BLaER1 (cell line): ENCODE results near the gene WNK1.
"Not testable (repeated sequence)": the region's sequence is repeated elsewhere in the genome, so short reads cannot be mapped to it uniquely, and the experiment has no call there.

Experiments used
- H3K27ac ChIP-seq: shearing (Covaris generic); formaldehyde crosslinking; 2 replicates; pipeline ENCODE4 v1.8.1; 2022
- H3K27me3 ChIP-seq: shearing (Covaris generic); formaldehyde crosslinking; 2 replicates; pipeline ENCODE4 v1.8.1; 2022
- H3K36me3 ChIP-seq: shearing (Covaris generic); formaldehyde crosslinking; 2 replicates; pipeline ENCODE4 v1.8.1; 2022
- H3K4me1 ChIP-seq: shearing (Covaris generic); formaldehyde crosslinking; 2 replicates; pipeline ENCODE4 v1.8.1; 2022
- H3K4me2 ChIP-seq: shearing (Covaris generic); formaldehyde crosslinking; 2 replicates; pipeline ENCODE4 v1.8.1; 2022
- H3K4me3 ChIP-seq: shearing (Covaris generic); formaldehyde crosslinking; 2 replicates; pipeline ENCODE4 v1.8.1; 2022
- H3K9ac ChIP-seq: shearing (Covaris generic); formaldehyde crosslinking; 2 replicates; pipeline ENCODE4 v1.8.1; 2022
- H3K9me3 ChIP-seq: shearing (Covaris generic); formaldehyde crosslinking; 2 replicates; pipeline ENCODE4 v1.8.1; 2022
- H4K20me1 ChIP-seq: shearing (Covaris generic); formaldehyde crosslinking; 2 replicates; pipeline ENCODE4 v1.8.1; 2022
- Cebpa-rat ChIP-seq: shearing (Covaris generic); IDR thresholded peaks from 2 replicates; pipeline ENCODE4 v1.8.1; 2022

The WNK1 gene

DNA sequence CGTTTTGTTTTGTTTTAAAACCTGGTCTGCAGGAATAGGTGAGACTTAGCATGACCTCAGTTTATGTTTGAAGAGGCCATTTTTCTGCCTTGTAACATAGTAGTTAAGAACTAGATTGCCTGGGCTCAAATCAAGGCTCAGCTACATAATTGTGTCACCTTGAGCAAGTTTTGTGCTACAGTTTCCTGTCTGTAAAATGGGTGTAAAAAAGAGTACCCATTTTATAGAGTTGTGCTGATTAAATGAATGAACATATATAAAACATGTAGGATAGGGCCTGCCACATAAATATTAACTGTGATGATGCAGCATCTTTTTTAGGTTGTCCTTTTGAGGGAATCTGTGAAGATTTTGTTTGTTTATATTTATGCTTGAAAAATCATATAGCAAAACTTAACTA, 7.2 kb downstream of the WNK1 start:
- Histone ChIP-seq H3K27me3 (no peaks in the 10 kb centered on the region), H3K36me3 (peaks cover 34% of the 10 kb centered on the region), H3K4me2 (no peak overlapping the region), H3K4me3 (no peak overlapping the region), H4K20me1 (peaks cover 99% of the 10 kb centered on the region), H3K9ac (no peak overlapping the region), H3K9me3 (no peaks in the 10 kb centered on the region), H3K4me1 (peaks cover 39% of the 10 kb centered on the region), H3K27ac (no peak overlapping the region)
- no peak for TF ChIP-seq Cebpa-rat

DNA sequence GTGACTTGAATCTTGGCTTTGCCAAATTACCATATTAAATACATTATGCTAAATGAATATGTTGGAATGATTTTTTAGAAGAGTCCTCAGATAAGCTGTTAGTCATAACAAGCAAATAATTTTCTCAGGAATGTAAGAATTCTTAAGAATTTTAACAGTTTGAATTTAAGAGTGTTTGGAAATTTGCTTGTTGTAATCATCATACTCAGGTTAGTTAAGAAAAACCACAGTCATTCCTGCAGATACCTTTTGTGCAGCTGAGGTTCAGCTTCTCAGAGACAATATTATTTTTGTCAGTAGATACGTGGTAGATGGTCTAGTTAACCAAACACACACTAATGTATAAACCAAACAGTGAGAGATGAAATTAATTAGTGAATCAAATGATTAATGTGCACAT, 8.9 kb downstream of the WNK1 start:
- Histone ChIP-seq H4K20me1 (peaks cover 99% of the 10 kb centered on the region), H3K4me3 (no peak overlapping the region), H3K36me3 (peaks cover 43% of the 10 kb centered on the region), H3K4me1 (peaks cover 30% of the 10 kb centered on the region), H3K27ac (no peak overlapping the region), H3K27me3 (no peaks in the 10 kb centered on the region), H3K9me3 (no peaks in the 10 kb centered on the region), H3K4me2 (no peak overlapping the region), H3K9ac (no peak overlapping the region)
- no peak for TF ChIP-seq Cebpa-rat

DNA sequence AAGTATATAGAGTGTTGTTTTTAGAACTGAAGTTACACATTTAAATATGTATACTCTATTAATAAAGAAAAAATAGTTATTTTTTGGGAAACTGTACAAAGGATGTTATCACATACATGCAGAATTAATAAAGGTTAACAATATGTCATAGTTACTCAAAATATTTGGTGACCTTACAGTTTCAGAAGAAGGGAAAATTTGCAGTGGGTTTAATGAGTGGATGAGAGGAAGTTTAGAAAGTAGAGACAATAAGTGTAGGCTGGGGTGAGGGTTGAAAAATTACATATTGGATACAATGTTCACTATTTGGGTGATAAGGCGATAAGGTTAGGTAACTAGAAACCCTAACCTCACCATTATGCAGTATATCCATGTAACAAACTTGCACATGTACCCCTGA, 13.5 kb downstream of the WNK1 start:
- H3K27ac ChIP-seq, result no peak overlapping the region
- no peaks in the 10 kb centered on the region for H3K27me3 ChIP-seq
- H3K9ac ChIP-seq, result no peak overlapping the region
- peaks cover 65% of the 10 kb centered on the region for H3K36me3 ChIP-seq
- H3K9me3 ChIP-seq, result no peaks in the 10 kb centered on the region
- H4K20me1 ChIP-seq, result peaks cover 99% of the 10 kb centered on the region
- H3K4me3 ChIP-seq, result no peak overlapping the region
- H3K4me1 ChIP-seq, result no peaks in the 10 kb centered on the region; the same call in 1 of the 2 replicates
- no peak for TF ChIP-seq Cebpa-rat
- no peak overlapping the region for H3K4me2 ChIP-seq

DNA sequence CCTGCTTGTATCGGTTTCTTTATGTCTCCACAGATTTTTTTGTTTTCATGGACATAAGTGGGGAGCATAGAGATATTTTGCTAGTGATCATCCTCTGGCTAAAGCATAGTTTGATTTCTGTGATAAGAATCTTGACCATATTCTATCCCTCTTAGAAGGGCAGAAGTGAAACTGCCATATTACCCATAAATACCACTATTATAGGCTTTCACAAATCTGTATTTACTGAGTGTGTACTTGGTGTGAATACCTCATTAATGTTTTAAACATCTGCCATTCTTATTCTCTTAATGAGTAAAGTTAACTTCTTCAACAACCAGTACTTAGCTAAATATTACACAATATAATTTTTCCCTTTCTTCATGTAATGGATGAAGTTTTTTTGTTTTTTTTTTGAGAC, 16.1 kb downstream of the WNK1 start:
- no peak for TF ChIP-seq Cebpa-rat

DNA sequence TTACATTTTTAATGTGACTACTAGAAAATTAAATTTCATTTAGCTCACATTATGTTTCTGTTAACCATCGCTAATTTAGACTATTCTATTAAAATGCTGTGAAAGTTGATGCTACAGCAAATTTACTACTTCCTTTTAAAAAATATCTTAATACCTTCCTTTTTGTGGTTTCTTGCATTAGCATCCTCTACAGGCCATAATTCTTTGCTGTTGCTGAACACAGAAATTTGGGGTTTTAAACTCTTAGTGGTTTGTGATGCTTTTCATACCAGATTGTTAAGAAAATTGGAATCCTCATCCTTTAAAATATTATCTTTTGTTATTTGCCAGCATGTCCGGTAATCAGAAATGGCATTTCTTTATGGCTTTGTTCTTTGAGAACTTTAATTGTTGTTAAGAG, 18.1 kb downstream of the WNK1 start:
- peaks cover 38% of the 10 kb centered on the region; the same call in 1 of the 2 replicates for H3K36me3 ChIP-seq
- H3K27ac ChIP-seq, result no peak overlapping the region
- H4K20me1 ChIP-seq, result peaks cover 100% of the 10 kb centered on the region
- H3K9me3 ChIP-seq, result no peaks in the 10 kb centered on the region
- H3K4me2 ChIP-seq, result no peak overlapping the region
- no peak overlapping the region for H3K9ac ChIP-seq
- H3K4me1 ChIP-seq, result peaks cover 7% of the 10 kb centered on the region; the same call in 1 of the 2 replicates
- no peaks in the 10 kb centered on the region for H3K27me3 ChIP-seq
- TF ChIP-seq Cebpa-rat, result no peak
- H3K4me3 ChIP-seq, result no peak overlapping the region

More for the DNA sequence above, 16.1 kb downstream of the WNK1 start:
- Histone ChIP-seq H3K27me3 (no peaks in the 10 kb centered on the region), H4K20me1 (peaks cover 99% of the 10 kb centered on the region), H3K9ac (no peak overlapping the region), H3K4me2 (no peak overlapping the region), H3K9me3 (no peaks in the 10 kb centered on the region), H3K27ac (no peak overlapping the region), H3K4me3 (no peak overlapping the region), H3K4me1 (no peaks in the 10 kb centered on the region), H3K36me3 (peaks cover 51% of the 10 kb centered on the region)

DNA sequence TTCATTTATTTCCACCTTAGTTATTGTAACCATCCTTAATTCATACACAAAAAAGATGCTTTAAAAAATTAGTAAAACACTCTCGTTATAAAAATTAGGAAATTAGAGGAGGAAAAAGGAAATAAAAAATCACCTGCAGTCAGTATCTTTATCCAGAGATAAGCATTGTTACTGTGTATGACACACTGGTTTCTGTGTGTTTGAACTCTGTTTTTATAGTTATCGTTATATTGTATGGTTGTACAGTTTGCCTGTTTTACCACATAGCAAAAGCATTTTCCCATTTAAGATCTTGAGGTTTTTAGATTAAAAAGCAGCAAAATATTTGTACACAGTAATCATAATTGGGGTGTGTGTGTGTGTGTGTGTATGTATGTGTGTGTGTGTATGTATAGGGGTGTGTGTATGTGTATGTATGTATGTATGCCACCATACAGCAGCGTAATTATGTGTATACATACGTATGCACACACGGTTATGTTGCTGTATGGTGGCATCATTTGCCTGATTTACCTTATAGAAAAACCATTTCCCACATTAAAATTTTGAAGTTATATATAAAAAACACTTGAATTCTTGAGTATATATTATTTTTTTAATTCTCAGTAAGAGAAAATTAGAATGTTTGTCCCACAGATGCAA, 19.8 kb downstream of the WNK1 start:
- no peak overlapping the region for H3K27ac ChIP-seq
- peaks cover 37% of the 10 kb centered on the region; the same call in 1 of the 2 replicates for H3K36me3 ChIP-seq
- H3K27me3 ChIP-seq, result no peaks in the 10 kb centered on the region
- H3K9me3 ChIP-seq, result no peaks in the 10 kb centered on the region
- H4K20me1 ChIP-seq, result peaks cover 100% of the 10 kb centered on the region
- H3K4me3 ChIP-seq, result no peak overlapping the region
- H3K9ac ChIP-seq, result no peak overlapping the region
- no peak for TF ChIP-seq Cebpa-rat
- H3K4me2 ChIP-seq, result no peak overlapping the region
- H3K4me1 ChIP-seq, result peaks cover 7% of the 10 kb centered on the region; the same call in 1 of the 2 replicates

DNA sequence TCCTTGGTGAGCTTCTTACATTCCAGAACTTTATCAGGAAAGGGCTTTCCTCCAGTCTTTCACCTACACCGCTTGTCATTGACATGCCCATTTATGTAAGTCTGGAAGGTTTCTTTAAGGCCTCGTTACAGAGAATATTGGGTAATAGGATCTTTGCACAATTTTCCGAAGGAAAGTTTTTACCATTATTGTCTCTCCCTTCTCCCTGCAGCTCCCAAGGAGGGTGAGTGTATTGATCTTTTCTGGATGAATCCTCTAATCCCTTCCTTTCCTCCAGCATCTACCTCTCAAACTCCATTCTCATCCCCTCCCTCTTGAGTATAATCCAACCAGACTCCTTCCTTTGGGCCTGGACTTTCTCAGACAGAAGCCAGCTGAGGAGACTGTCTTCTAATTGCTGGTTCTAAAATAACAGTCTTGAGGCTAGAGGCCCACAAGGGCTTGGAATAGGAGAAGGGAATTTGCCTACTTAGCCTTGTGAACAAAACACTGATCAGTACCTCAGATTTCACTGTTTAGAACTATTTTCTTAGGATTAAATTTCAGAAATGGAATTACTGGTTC, 21.8 kb downstream of the WNK1 start:
- Histone ChIP-seq H3K4me1 (peaks cover 7% of the 10 kb centered on the region; the same call in 1 of the 2 replicates), H4K20me1 (peaks cover 100% of the 10 kb centered on the region), H3K4me3 (no peak overlapping the region), H3K9me3 (no peaks in the 10 kb centered on the region), H3K4me2 (no peak overlapping the region), H3K27me3 (no peaks in the 10 kb centered on the region), H3K9ac (no peak overlapping the region), H3K36me3 (peaks cover 18% of the 10 kb centered on the region; the same call in 1 of the 2 replicates), H3K27ac (no peak overlapping the region)
- TF ChIP-seq Cebpa-rat, result no peak

DNA sequence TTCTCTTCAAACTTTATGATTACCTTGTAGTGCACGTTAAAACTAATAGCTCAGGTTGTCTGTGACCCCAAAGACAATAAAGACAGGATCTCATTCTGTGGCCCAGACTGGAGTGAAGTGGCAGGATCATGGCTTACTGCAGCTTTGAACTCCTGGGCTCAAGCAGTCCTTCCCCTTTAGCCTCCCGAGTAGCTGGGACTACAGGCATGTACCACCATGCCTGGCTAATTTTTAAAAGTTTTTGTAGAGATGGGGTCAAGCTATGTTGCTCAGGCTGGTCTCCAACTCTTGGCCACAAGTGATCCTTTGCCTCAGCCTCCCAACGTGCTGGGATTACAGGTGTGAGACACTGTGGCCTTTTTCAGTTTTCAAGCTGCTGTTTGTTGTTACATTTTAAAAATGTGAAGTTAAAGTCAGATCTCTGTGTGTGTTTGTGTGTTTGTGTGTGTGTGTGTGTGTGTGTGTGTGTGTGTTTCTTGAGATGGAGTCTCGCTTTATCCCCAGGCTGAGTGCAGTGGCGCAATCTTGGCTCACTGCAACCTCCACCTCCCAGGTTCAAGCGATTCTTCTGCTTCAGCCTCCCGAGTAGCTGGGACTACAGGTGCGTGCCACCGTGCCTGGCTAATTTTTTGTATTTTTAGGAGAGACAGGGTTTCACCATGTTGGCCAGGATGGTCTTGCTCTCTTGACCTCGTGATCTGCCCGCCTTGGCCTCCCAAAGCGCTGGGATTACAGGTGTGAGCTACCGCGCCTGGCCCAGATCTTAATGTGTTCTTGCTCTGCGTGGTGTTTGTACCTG, 23.8 kb downstream of the WNK1 start:
- H3K9ac ChIP-seq, H3K27ac ChIP-seq, H3K4me2 ChIP-seq, H3K9me3 ChIP-seq, H3K4me3 ChIP-seq, H3K27me3 ChIP-seq: not testable (repeated sequence)
- peaks cover 22% of the 10 kb centered on the region; the same call in 1 of the 2 replicates for H3K4me1 ChIP-seq
- peaks cover 100% of the 10 kb centered on the region for H4K20me1 ChIP-seq
- peaks cover 15% of the 10 kb centered on the region; the same call in 1 of the 2 replicates for H3K36me3 ChIP-seq

DNA sequence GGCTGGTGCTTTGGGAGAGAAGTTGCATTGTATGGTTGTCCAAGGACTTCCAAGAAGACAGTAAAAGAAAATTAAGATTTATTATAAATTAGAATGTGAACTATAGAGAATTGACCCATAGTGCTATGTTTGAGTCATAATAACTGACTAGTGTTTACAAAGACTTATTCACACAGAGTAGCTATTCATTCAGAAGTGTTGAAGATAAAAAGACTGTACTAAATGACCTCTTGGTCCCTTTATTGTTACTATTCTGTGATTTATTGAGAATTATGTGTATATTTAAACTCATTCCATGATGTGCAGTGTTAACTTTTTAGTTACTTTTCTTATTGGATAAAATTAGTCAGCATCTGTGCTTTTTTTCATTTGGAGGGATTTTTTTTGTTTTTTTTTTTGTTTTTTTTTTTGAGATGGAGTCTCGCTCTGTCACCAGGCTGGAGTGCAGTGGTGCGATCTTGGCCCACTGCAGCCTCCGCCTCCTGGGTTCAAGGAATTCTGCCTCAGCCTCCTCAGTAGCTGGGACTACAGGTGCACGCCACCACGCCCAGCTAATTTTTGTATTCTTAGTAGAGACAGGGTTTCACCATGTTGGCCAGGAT, 24.5 kb downstream of the WNK1 start:
- H3K4me2 ChIP-seq, H3K27ac ChIP-seq, H3K27me3 ChIP-seq, H3K9ac ChIP-seq, H3K4me3 ChIP-seq, H3K36me3 ChIP-seq, H3K9me3 ChIP-seq: not testable (repeated sequence)
- peaks cover 100% of the 10 kb centered on the region for H4K20me1 ChIP-seq
- H3K4me1 ChIP-seq, result peaks cover 22% of the 10 kb centered on the region; the same call in 1 of the 2 replicates
